ENCODE measurements around the gene PSMF1. TPM values are rescaled to one million over a fixed set of nuclear protein-coding genes. Genes with fewer than 3 reads are reported as not detected.

PSMF1 gene
- 69.7 and 72.1 TPM in 2 replicates for total RNA-seq (2012; rRNA removed)

DNA sequence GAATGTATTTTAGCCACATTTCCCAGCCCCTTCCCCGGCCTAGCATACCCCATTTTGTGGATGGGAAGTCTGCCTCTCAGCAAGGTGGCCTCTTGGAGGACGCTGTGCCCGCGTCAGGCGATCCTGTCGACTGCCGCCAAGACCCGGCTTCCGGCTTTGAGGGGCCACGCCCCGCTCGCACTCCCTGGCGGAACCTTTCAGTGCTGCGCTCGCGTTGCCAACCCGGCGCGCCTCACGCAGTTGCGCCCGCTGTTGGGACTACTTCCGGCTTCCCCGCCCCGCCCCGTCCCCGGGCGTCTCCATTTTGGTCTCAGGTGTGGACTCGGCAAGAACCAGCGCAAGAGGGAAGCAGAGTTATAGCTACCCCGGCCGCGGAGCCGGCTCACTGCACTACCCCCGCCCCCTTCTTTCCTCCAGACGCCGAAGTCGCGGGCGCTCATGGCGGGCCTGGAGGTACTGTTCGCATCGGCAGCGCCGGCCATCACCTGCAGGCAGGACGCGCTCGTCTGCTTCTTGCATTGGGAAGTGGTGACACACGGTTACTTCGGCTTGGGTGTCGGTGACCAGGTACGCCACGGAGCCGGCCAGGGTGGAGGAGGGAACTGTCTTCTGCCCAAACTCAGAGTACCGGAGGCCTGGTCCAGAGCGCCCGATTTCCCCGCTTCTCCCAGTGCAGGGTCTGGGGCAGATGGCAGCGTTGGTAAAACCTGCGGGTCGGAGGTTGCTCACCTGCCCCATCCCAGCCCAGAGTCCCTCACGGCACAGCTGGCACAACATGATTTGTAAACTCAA is at the start of gene PSMF1:
PSMF1 (plus strand) TSS at position 267 of the 792 bp plus-strand sequence; CDS start at position 439, 172 bp downstream.
- Histone ChIP-seq H3K4me1 (ENCODE audit: control insufficient read depth, insufficient read depth, low read length) (peaks cover 45% of the 10 kb centered on the region), H3K9me3 (replicated peaks; ENCODE audit: low read length) (no peaks in the 10 kb centered on the region), H3K4me3 (ENCODE audit: low read length) (peak within 1 kb of the TSS; percentile 98), H3K27me3 (ENCODE audit: control insufficient read depth, insufficient read depth, low read length) (no peaks in the 10 kb centered on the region), H3K9ac (ENCODE audit: low read depth, low read length) (peak within 1 kb of the TSS; percentile 97), H3K4me2 (ENCODE audit: low read length) (peak within 1 kb of the TSS; percentile 94), H3K36me3 (ENCODE audit: insufficient read depth, low read length) (peaks cover 11% of the 10 kb centered on the region)

GRCh38 chr20:1072258-1072657 is 46.1 kb upstream of the PSMF1 start:
- no peaks in the 10 kb centered on the region for H3K4me1 ChIP-seq (ENCODE audit: control insufficient read depth, insufficient read depth, low read length)
- no peak overlapping the region for H3K9ac ChIP-seq (ENCODE audit: low read depth, low read length)
- H3K27me3 ChIP-seq (ENCODE audit: control insufficient read depth, insufficient read depth, low read length) = no peaks in the 10 kb centered on the region
- no peak overlapping the region for H3K4me2 ChIP-seq (ENCODE audit: low read length)
- H3K4me3 ChIP-seq (ENCODE audit: low read length) = no peak overlapping the region
- no peaks in the 10 kb centered on the region for H3K36me3 ChIP-seq (ENCODE audit: insufficient read depth, low read length)
- H3K9me3 ChIP-seq (replicated peaks; ENCODE audit: low read length) = peaks cover 3% of the 10 kb centered on the region

DNA sequence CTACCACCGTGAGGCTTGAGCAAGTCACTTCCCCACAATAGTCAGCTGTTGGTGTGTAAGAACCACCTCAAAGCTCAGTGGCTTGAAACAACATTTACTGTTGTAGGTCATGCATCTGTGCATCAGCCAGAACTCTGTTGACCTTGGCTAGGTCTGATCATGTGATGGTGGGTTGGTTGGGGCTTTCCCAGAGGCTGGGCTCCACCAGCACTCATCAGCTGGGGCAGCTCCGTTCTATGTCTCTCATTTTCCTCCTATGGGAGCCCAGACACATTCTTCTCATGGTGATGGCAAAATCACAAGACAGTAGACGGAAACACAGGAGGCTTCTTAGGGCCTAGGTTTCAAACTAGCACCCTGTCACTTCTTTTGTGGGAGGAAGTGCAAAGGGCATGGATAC is 42.8 kb upstream of the PSMF1 start:
- no peaks in the 10 kb centered on the region for H3K36me3 ChIP-seq (ENCODE audit: insufficient read depth, low read length)
- no peak overlapping the region for H3K4me2 ChIP-seq (ENCODE audit: low read length)
- peaks cover 3% of the 10 kb centered on the region for H3K9me3 ChIP-seq (replicated peaks; ENCODE audit: low read length)
- no peaks in the 10 kb centered on the region for H3K27me3 ChIP-seq (ENCODE audit: control insufficient read depth, insufficient read depth, low read length)
- no peak overlapping the region for H3K4me3 ChIP-seq (ENCODE audit: low read length)
- no peaks in the 10 kb centered on the region for H3K4me1 ChIP-seq (ENCODE audit: control insufficient read depth, insufficient read depth, low read length)
- H3K9ac ChIP-seq (ENCODE audit: low read depth, low read length) = no peak overlapping the region

- Histone ChIP-seq H3K36me3 (ENCODE audit: insufficient read depth, low read length) (no peaks in the 10 kb centered on the region), H3K9ac (ENCODE audit: low read depth, low read length) (no peak overlapping the region), H3K4me2 (ENCODE audit: low read length) (no peak overlapping the region), H3K27me3 (ENCODE audit: control insufficient read depth, insufficient read depth, low read length) (peaks cover 3% of the 10 kb centered on the region), H3K9me3 (replicated peaks; ENCODE audit: low read length) (no peaks in the 10 kb centered on the region), H3K4me3 (ENCODE audit: low read length) (no peak overlapping the region), H3K4me1 (ENCODE audit: control insufficient read depth, insufficient read depth, low read length) (no peaks in the 10 kb centered on the region)
Observed at GRCh38 chr20:1081891-1082290, 36.5 kb upstream of the PSMF1 start.

- Histone ChIP-seq H3K9ac (ENCODE audit: low read depth, low read length) (no peak overlapping the region), H3K4me2 (ENCODE audit: low read length) (no peak overlapping the region), H3K4me3 (ENCODE audit: low read length) (no peak overlapping the region), H3K4me1 (ENCODE audit: control insufficient read depth, insufficient read depth, low read length) (no peaks in the 10 kb centered on the region), H3K27me3 (ENCODE audit: control insufficient read depth, insufficient read depth, low read length) (peaks cover 8% of the 10 kb centered on the region), H3K36me3 (ENCODE audit: insufficient read depth, low read length) (no peaks in the 10 kb centered on the region), H3K9me3 (replicated peaks; ENCODE audit: low read length) (no peaks in the 10 kb centered on the region)
Observed at GRCh38 chr20:1083431-1084080, 34.8 kb upstream of the PSMF1 start.

GRCh38 chr20:1085492-1086276 is 32.7 kb upstream of the PSMF1 start:
- Histone ChIP-seq H3K4me1 (ENCODE audit: control insufficient read depth, insufficient read depth, low read length) (no peaks in the 10 kb centered on the region), H3K4me3 (ENCODE audit: low read length) (no peak overlapping the region), H3K27me3 (ENCODE audit: control insufficient read depth, insufficient read depth, low read length) (peaks cover 8% of the 10 kb centered on the region), H3K9ac (ENCODE audit: low read depth, low read length) (no peak overlapping the region), H3K36me3 (ENCODE audit: insufficient read depth, low read length) (no peaks in the 10 kb centered on the region), H3K4me2 (ENCODE audit: low read length) (no peak overlapping the region), H3K9me3 (replicated peaks; ENCODE audit: low read length) (no peaks in the 10 kb centered on the region)

DNA sequence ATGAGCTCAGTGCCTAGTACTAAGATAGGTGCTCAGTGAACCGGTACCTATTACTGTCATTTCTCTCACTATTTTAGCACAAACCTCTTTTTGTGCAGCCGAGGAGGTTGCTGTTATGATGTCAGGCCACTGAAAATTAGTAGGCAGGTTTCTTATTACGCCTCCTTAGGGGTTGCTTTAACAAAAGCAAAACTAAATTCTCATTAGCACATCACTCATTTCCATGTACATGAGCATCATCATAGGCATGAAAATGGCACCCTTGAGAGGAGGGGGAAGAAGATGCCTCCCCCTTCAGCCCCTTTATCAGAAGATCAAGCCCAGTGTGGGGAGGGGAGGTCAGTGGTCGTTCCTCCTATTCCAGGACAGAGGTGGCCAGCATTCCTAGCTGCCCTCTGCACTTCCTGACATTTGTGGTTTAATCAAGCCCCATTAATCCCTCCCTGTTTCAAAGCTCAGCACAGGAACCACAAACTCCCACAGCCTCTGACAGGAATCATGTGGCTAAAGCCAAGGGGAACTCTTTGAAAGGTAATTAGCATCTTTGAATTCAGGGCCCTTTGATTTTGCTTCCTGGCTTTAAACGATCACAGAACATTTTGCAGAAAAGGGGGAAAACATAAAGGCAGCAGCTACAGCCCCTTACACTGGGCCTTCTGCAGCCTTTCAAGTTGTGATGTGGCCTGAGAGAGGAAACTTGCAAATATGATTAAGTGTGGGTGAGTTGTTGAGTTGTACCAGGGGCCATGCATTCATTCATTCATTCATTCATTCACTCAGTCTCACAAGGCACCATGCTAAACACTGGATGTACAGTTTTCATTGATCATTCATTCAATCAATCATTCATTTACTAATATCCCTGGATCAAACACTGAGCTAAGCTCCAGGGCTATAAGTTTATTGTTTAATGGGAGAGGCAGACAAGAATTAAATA is 31.9 kb upstream of the PSMF1 start:
- Histone ChIP-seq H3K9ac (ENCODE audit: low read depth, low read length) (no peak overlapping the region), H3K36me3 (ENCODE audit: insufficient read depth, low read length) (no peaks in the 10 kb centered on the region), H3K4me1 (ENCODE audit: control insufficient read depth, insufficient read depth, low read length) (no peaks in the 10 kb centered on the region), H3K9me3 (replicated peaks; ENCODE audit: low read length) (no peaks in the 10 kb centered on the region), H3K4me3 (ENCODE audit: low read length) (no peak overlapping the region), H3K27me3 (ENCODE audit: control insufficient read depth, insufficient read depth, low read length) (peaks cover 8% of the 10 kb centered on the region), H3K4me2 (ENCODE audit: low read length) (no peak overlapping the region)

DNA sequence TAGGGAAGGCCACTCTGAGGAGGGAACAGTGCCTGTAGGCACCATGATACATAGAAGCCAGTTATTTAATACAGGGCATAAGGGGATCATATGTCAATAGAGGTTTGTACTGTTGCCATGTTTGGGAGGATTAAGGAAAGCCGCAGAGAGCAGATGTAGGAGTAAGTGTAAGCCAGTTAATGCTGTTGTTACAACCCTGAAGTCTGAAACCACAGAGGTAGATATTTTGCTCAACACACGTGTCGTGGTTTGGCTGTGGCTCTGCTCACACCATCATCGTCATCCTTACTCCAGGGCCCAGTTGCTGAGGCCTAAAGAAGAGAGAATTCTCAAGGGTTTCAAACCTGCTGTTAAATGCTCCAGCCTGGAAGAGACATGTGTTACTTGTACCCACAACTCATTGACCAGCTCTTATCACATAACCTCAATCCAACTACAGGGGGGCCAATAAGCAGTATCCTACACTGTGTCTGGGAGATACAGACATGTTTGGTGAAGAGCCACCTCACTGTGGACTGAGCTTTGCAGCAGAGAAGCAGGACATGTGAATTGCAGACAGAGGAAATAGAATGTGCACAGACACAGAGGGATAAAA is 31.0 kb upstream of the PSMF1 start:
- Histone ChIP-seq H3K9me3 (replicated peaks; ENCODE audit: low read length) (no peaks in the 10 kb centered on the region), H3K4me2 (ENCODE audit: low read length) (no peak overlapping the region), H3K4me1 (ENCODE audit: control insufficient read depth, insufficient read depth, low read length) (no peaks in the 10 kb centered on the region), H3K9ac (ENCODE audit: low read depth, low read length) (no peak overlapping the region), H3K27me3 (ENCODE audit: control insufficient read depth, insufficient read depth, low read length) (peaks cover 8% of the 10 kb centered on the region), H3K36me3 (ENCODE audit: insufficient read depth, low read length) (no peaks in the 10 kb centered on the region), H3K4me3 (ENCODE audit: low read length) (no peak overlapping the region)

- H3K27me3 ChIP-seq (ENCODE audit: control insufficient read depth, insufficient read depth, low read length) = no peaks in the 10 kb centered on the region
- no peaks in the 10 kb centered on the region for H3K36me3 ChIP-seq (ENCODE audit: insufficient read depth, low read length)
- H3K4me3 ChIP-seq (ENCODE audit: low read length) = no peak overlapping the region
Observed at GRCh38 chr20:1094751-1095150, 23.7 kb upstream of the PSMF1 start.

DNA sequence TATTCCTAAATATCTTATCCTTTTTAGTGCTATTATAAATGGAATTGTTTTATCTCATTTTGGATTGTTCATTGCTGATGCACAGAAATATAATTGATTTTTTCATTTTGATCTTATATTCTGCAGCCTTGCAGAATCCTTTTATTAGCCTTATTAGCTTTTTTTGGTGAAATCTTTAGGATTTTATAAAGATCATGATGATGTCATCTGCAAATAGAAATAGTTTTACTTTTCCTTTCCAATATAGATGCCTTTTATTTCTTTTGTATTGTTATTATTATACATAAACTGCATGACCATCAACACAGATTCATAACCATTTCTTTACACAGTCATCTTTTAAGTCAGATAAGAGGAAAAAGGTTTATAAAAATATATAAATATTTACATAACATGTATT is 16.9 kb upstream of the PSMF1 start:
- H3K4me1 ChIP-seq (ENCODE audit: control insufficient read depth, insufficient read depth, low read length) = no peaks in the 10 kb centered on the region
- H3K4me2 ChIP-seq (ENCODE audit: low read length) = no peak overlapping the region
- no peak overlapping the region for H3K4me3 ChIP-seq (ENCODE audit: low read length)
- H3K9ac ChIP-seq (ENCODE audit: low read depth, low read length) = no peak overlapping the region
- H3K36me3 ChIP-seq (ENCODE audit: insufficient read depth, low read length) = no peaks in the 10 kb centered on the region
- H3K9me3 ChIP-seq (replicated peaks; ENCODE audit: low read length) = no peaks in the 10 kb centered on the region
- peaks cover 16% of the 10 kb centered on the region for H3K27me3 ChIP-seq (ENCODE audit: control insufficient read depth, insufficient read depth, low read length)

More at GRCh38 chr20:1094751-1095150, 23.7 kb upstream of the PSMF1 start:
- no peaks in the 10 kb centered on the region for H3K4me1 ChIP-seq (ENCODE audit: control insufficient read depth, insufficient read depth, low read length)
- no peaks in the 10 kb centered on the region for H3K9me3 ChIP-seq (replicated peaks; ENCODE audit: low read length)
- no peak overlapping the region for H3K9ac ChIP-seq (ENCODE audit: low read depth, low read length)
- H3K4me2 ChIP-seq (ENCODE audit: low read length) = no peak overlapping the region

Measured in skeletal muscle satellite cell (primary cell).